GM23338 (cell line): ENCODE data around the gene MR1. TPM values are rescaled to one million over a fixed set of nuclear protein-coding genes. Genes with fewer than 3 reads are reported as not detected.

Experiments
- ATAC-seq: fragments of 200-7000 bp; cut with Tn5 transposase; 3 replicates; pipeline ENCODE4 v1.9.1; 2020
- DNase-seq: peaks from one replicate; pipeline ENCODE4 v3.0.0-alpha.2; 2015; ENCODE audit warnings: low spot score
- H2AFZ ChIP-seq: fragments of 200-600 bp; sonication (generic); 2 replicates; pipeline ENCODE4 v1.8.0; 2016; ENCODE audit warnings: antibody characterized with exemption, mild to moderate bottlenecking, moderate library complexity
- H3F3A ChIP-seq: fragments of 200-600 bp; sonication (generic); replicated peaks from 2 replicates; pipeline ENCODE4 v1.8.0; 2017; ENCODE audit warnings: antibody characterized with exemption, mixed run types, low read depth
- H3K27ac ChIP-seq: fragments of 200-600 bp; sonication (generic); 2 replicates; pipeline ENCODE4 v1.6.1; 2016; ENCODE audit warnings: low read depth
- H3K27me3 ChIP-seq: fragments of 200-600 bp; sonication (generic); 2 replicates; pipeline ENCODE4 v1.8.0; 2016; ENCODE audit warnings: mild to moderate bottlenecking, mixed run types, moderate library complexity; ENCODE audit not compliant: insufficient read depth
- H3K36me3 ChIP-seq: fragments of 200-600 bp; sonication (generic); 2 replicates; pipeline ENCODE4 v1.8.0; 2016; ENCODE audit warnings: mild to moderate bottlenecking; ENCODE audit not compliant: insufficient read depth
- H3K4me1 ChIP-seq: fragments of 200-600 bp; sonication (generic); 2 replicates; pipeline ENCODE4 v1.8.0; 2016; ENCODE audit warnings: mild to moderate bottlenecking, moderate library complexity; ENCODE audit not compliant: insufficient read depth
- H3K4me2 ChIP-seq: fragments of 200-600 bp; sonication (generic); 2 replicates; pipeline ENCODE4 v1.7.1; 2017; ENCODE audit warnings: mixed run types
- H3K4me3 ChIP-seq: fragments of 200-600 bp; sonication (generic); 2 replicates; pipeline ENCODE4 v1.6.1; 2016; ENCODE audit warnings: mixed run types
- H3K79me2 ChIP-seq: fragments of 200-600 bp; sonication (generic); replicated peaks from 2 replicates; pipeline ENCODE4 v1.8.0; 2017; ENCODE audit warnings: mild to moderate bottlenecking; ENCODE audit not compliant: insufficient read depth
- H3K9me2 ChIP-seq: fragments of 200-600 bp; sonication (generic); 2 replicates; pipeline ENCODE4 v1.8.0; 2017; ENCODE audit not compliant: insufficient read depth
- H4K20me1 ChIP-seq: fragments of 200-600 bp; sonication (generic); replicated peaks from 2 replicates; pipeline ENCODE4 v1.8.0; 2017; ENCODE audit warnings: mild to moderate bottlenecking; ENCODE audit not compliant: insufficient read depth
- H3K27ac Mint-ChIP-seq: 2 replicates; pipeline ENCODE4 v1.8.0; 2020; ENCODE audit warnings: inconsistent platforms, mild to moderate bottlenecking, moderate library complexity, mixed read lengths
- H3K27me3 Mint-ChIP-seq: 3 replicates; pipeline ENCODE4 v1.8.0; 2022; ENCODE audit warnings: low read depth, mild to moderate bottlenecking, moderate library complexity, mixed read lengths, inconsistent platforms; ENCODE audit not compliant: insufficient read depth, poor library complexity
- H3K36me3 Mint-ChIP-seq: 3 replicates; pipeline ENCODE4 v1.8.0; 2021; ENCODE audit warnings: low read depth, mild to moderate bottlenecking, inconsistent platforms, moderate library complexity, mixed read lengths
- H3K4me1 Mint-ChIP-seq: 3 replicates; pipeline ENCODE4 v1.8.0; 2020; ENCODE audit warnings: mild to moderate bottlenecking, inconsistent platforms, mixed read lengths
- H3K4me3 Mint-ChIP-seq: 3 replicates; pipeline ENCODE4 v1.8.0; 2021; ENCODE audit warnings: moderate library complexity, mild to moderate bottlenecking, inconsistent platforms, mixed read lengths
- H3K9me3 Mint-ChIP-seq: 3 replicates; pipeline ENCODE4 v1.8.0; 2020; ENCODE audit warnings: moderate library complexity, mild to moderate bottlenecking, inconsistent platforms, mixed read lengths
- CREB1 ChIP-seq: fragments of 250-450 bp; sonication (Bioruptor Pico); IDR thresholded peaks from 2 replicates; pipeline ENCODE4 v1.5.0; 2020; ENCODE audit warnings: low read depth, mild to moderate bottlenecking, moderate library complexity
- ETS1 ChIP-seq: IDR thresholded peaks from 2 replicates; pipeline ENCODE4 v1.6.1; 2016; ENCODE audit warnings: antibody characterized with exemption
- EZH2 ChIP-seq: fragments of 200-600 bp; sonication (generic); IDR thresholded peaks from one replicate; pipeline ENCODE4 v1.8.0; 2017; ENCODE audit warnings: antibody characterized with exemption, mild to moderate bottlenecking, low read depth; ENCODE audit not compliant: unreplicated experiment
- EZH2phosphoT487 ChIP-seq: fragments of 200-600 bp; sonication (generic); IDR thresholded peaks from one replicate; pipeline ENCODE4 v1.8.1; 2018; ENCODE audit warnings: antibody characterized with exemption; ENCODE audit not compliant: unreplicated experiment
- JUNB ChIP-seq: IDR thresholded peaks from one replicate; pipeline ENCODE4 v1.6.1; 2016; ENCODE audit warnings: antibody characterized with exemption; ENCODE audit not compliant: unreplicated experiment
- NANOG ChIP-seq: IDR thresholded peaks from 2 replicates; pipeline ENCODE4 v1.6.1; 2016; ENCODE audit warnings: antibody characterized with exemption, borderline replicate concordance
- REST ChIP-seq: IDR thresholded peaks from one replicate; pipeline ENCODE4 v1.6.1; 2018; ENCODE audit warnings: antibody characterized with exemption; ENCODE audit not compliant: unreplicated experiment
- ZNF114 ChIP-seq: fragments of 250-450 bp; sonication (Bioruptor Pico); IDR thresholded peaks from 2 replicates; pipeline ENCODE4 v1.5.0; 2020; ENCODE audit warnings: mild to moderate bottlenecking, moderate library complexity
- ZNF331 ChIP-seq: fragments of 250-450 bp; sonication (Bioruptor Pico); IDR thresholded peaks from 2 replicates; pipeline ENCODE4 v1.5.0; 2020; ENCODE audit warnings: low read depth, mild to moderate bottlenecking, moderate library complexity
- polyA plus RNA-seq: library from polyadenylated mRNA; unstranded; fragments of >200 nt; fragmentation: Nextera tagmentation; extraction: Ambion mirVana; gene quantifications from 2 replicates; pipeline ENCODE4 v1.2.1, GENCODE V29; 2016
- total RNA-seq: library from RNA; depleted of rRNA; stranded (reverse); fragments of >200 nt; shearing (Covaris generic); gene quantifications from 2 replicates; pipeline ENCODE4 v1.2.3, GENCODE V29; 2014
- TF ChIP-seq, protein P1 (sequence below), 2 experiments: fragments of 200-600 bp in 1 of 2; sonication (generic) in 1 of 2; conservative IDR thresholded peaks; 2 replicates each; pipeline versions ENCODE4 v1.5.1 to v1.6.1; 2016 to 2017; ENCODE audit warnings: antibody characterized with exemption in 2 of 2, low read depth in 2 of 2, mild to moderate bottlenecking in 2 of 2, moderate library complexity in 1 of 2

MR1 gene
- total and polyA plus RNA-seq, 2 experiments from 2014 or later: 0.18 TPM; not detected in 1

GRCh38 chr1:181083842-181084605 lies 50.2 kb downstream of the MR1 start:
- H3K4me1 Mint-ChIP-seq: peaks cover 3% of the 10 kb centered on the region; the same call in 1 of the 3 replicates
- Histone ChIP-seq H3F3A (no peaks in the 10 kb centered on the region; the same call in 1 of the 2 replicates), H3K4me1 (no peaks in the 10 kb centered on the region), H3K36me3 (no peaks in the 10 kb centered on the region), H3K27ac (no peak overlapping the region), H3K4me3 (no peak overlapping the region), H3K9me2 (no peaks in the 10 kb centered on the region), H3K79me2 (no peaks in the 10 kb centered on the region), H2AFZ (no peak overlapping the region), H3K27me3 (peaks cover 29% of the 10 kb centered on the region), H3K4me2 (no peak overlapping the region), H4K20me1 (no peaks in the 10 kb centered on the region)
- DNase-seq (peak; percentile 75), ATAC-seq (peak; percentile 52)
- TF ChIP-seq, protein P1, sequence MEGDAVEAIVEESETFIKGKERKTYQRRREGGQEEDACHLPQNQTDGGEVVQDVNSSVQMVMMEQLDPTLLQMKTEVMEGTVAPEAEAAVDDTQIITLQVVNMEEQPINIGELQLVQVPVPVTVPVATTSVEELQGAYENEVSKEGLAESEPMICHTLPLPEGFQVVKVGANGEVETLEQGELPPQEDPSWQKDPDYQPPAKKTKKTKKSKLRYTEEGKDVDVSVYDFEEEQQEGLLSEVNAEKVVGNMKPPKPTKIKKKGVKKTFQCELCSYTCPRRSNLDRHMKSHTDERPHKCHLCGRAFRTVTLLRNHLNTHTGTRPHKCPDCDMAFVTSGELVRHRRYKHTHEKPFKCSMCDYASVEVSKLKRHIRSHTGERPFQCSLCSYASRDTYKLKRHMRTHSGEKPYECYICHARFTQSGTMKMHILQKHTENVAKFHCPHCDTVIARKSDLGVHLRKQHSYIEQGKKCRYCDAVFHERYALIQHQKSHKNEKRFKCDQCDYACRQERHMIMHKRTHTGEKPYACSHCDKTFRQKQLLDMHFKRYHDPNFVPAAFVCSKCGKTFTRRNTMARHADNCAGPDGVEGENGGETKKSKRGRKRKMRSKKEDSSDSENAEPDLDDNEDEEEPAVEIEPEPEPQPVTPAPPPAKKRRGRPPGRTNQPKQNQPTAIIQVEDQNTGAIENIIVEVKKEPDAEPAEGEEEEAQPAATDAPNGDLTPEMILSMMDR (conservative IDR thresholded peaks at IDR 0.05; ENCODE audit: low read depth in 2 of 2): peak; percentile 54 to 83
- no peak for TF ChIP-seq ETS1
- no peaks in the 10 kb centered on the region for H3K36me3 Mint-ChIP-seq
- H3K4me3 Mint-ChIP-seq: no peak overlapping the region
- no peak overlapping the region for H3K27ac Mint-ChIP-seq
- H3K9me3 Mint-ChIP-seq: no peaks in the 10 kb centered on the region
- H3K27me3 Mint-ChIP-seq: peaks cover 14% of the 10 kb centered on the region

DNA sequence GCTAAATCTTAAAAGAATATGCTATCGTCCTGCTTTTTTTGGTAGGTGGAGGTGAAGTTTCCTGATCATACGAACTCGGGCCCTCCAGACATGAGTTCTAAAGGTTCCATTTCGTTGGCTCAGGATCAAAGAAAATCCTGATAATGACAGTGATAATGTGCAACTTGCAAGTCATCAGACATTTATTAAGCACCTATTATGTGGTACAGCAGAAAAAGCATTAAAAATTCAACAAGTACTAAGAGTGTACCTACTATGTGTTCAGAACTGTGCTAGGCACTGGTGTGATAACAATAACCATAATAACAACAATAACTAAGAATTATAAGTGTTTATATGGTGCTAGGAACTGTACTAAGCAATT lies 50.8 kb downstream of the MR1 start:
- Histone ChIP-seq H3K27ac (no peak overlapping the region), H4K20me1 (no peaks in the 10 kb centered on the region), H3F3A (no peaks in the 10 kb centered on the region; the same call in 1 of the 2 replicates), H3K79me2 (no peaks in the 10 kb centered on the region), H3K4me3 (no peak overlapping the region), H3K9me2 (no peaks in the 10 kb centered on the region), H3K36me3 (no peaks in the 10 kb centered on the region), H3K27me3 (peaks cover 33% of the 10 kb centered on the region), H2AFZ (no peak overlapping the region), H3K4me2 (no peak overlapping the region), H3K4me1 (no peaks in the 10 kb centered on the region)
- no peak for ATAC-seq
- Mint-ChIP-seq H3K36me3 (no peaks in the 10 kb centered on the region), H3K9me3 (no peaks in the 10 kb centered on the region), H3K4me3 (no peak overlapping the region), H3K4me1 (peaks cover 3% of the 10 kb centered on the region; the same call in 1 of the 3 replicates), H3K27ac (no peak overlapping the region), H3K27me3 (peaks cover 15% of the 10 kb centered on the region)
- no peak for DNase-seq
- no peak for TF ChIP-seq REST
- no peak for TF ChIP-seq ZNF331 (CRISPR knock-in tag)
- TF ChIP-seq EZH2phosphoT487: no peak
- no peak for TF ChIP-seq NANOG
- no peak for TF ChIP-seq EZH2
- TF ChIP-seq ZNF114 (CRISPR knock-in tag): no peak
- TF ChIP-seq, protein P1 (conservative IDR thresholded peaks at IDR 0.05; ENCODE audit: low read depth in 2 of 2): no peak
- no peak for TF ChIP-seq CREB1 (CRISPR knock-in tag)
- no peak for TF ChIP-seq ETS1
- TF ChIP-seq JUNB: no peak
